Measurements from ENCODE around the gene ZNF607. TPM values are rescaled to one million over a fixed set of nuclear protein-coding genes. Genes with fewer than 3 reads are reported as not detected.

The ZNF607 gene
- total and polyA plus RNA-seq, 2 of the 8 experiments (the other 6 are each of a cell fraction or from before 2014, with no cell fraction given), result 6.7 to 15.9 TPM

DNA sequence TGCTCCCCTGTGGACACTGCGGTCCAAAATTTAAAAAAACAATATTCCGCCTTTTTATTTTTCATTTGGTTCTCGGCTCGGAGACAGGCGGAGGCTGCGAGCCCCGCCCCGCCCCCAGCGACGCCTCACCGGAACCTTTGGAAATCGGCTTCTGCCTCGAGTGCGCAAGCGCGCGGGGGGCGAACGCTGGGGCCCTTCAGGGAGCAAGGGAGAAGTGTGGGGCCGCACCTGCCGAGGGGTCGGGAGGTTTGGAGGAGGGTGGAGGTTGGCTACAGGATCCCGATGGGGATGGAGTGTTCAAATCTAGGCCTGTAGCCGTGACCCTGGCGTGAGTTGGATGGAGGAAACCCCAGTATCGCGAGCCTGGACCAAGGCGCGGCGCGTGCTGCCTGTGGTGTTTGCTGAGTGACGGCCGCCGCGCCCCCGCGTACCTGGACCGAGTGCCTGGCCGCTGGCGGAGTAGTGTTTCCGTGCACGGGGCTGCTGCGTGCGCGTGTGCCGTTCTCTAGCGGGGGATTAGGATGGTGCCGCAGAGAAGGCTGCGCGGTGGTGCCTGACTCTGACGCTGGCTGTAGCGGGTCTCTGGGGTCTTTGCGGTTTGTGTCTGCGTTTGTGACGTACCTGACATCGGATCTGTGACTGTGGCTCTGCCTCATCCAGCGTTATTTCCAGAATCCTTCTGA is 63.7 kb downstream of the ZNF607 start:
- 0 out of 4 replicates have a peak, but pooled peaks cover 2 to 3% of the 10 kb centered on the region in 2 experiments for H3K9me3 ChIP-seq (ENCODE audit: insufficient read depth in 2 of 2, low read depth in 1 of 2, low read length in 1 of 2)
- FAIRE-seq (no peak), DNase-seq (ENCODE audit: low read depth in 1 of 2, low spot score in 2 of 2) (peak in 1 of 2 experiments; percentile 89)
- H2BK120ac ChIP-seq (replicated peaks; ENCODE audit: low read depth, low read length), result no peak overlapping the region
- peak overlapping the region; percentile 85; the same call in 1 of the 2 replicates for H3K18ac ChIP-seq (ENCODE audit: extremely low read depth, low read length)
- H3K4me1 ChIP-seq (replicated peaks in 1 of 4; ENCODE audit: control insufficient read depth in 3 of 4, insufficient read depth in 4 of 4, low read length in 3 of 4), result peaks cover 0 to 2% (median 0%) of the 10 kb centered on the region in 4 experiments; a peak in 2 of 7 replicates
- POLR2A ChIA-PET (ENCODE audit: partially characterized antibody), result interaction anchor here (1.3 kb wide), 3 partner anchors 8 to 149 kb away, joined by 4 to 9 read pairs (median 6); partner anchors contain the start of genes ZNF540, ZNF571 and ZNF793
- H3K4me2 ChIP-seq (ENCODE audit: insufficient read depth in 1 of 2, low read depth in 2 of 2, low read length in 2 of 2), result peak overlapping the region; percentile 85 to 89
- H3K27ac ChIP-seq (ENCODE audit: low read depth, low read length), result peak overlapping the region; percentile 39; the same call in 1 of the 2 replicates
- H3K56ac ChIP-seq (replicated peaks; ENCODE audit: insufficient read length, low read depth, low read length), result peak overlapping the region; percentile 46
- peaks cover 0 to 14% of the 10 kb centered on the region in 2 experiments; a peak in 2 of 4 replicates for H3K79me2 ChIP-seq (ENCODE audit: control insufficient read depth in 1 of 2, insufficient read depth in 2 of 2, low read length in 2 of 2)
- H3K27me3 ChIP-seq (replicated peaks in 1 of 4; ENCODE audit: control insufficient read depth in 3 of 4, extremely low read depth in 1 of 4, insufficient read depth in 3 of 4, low read length in 3 of 4), result no peaks in the 10 kb centered on the region
- H4K91ac ChIP-seq (replicated peaks; ENCODE audit: insufficient read length, low read length), result peak overlapping the region; percentile 98
- no peaks in the 10 kb centered on the region for H3K79me1 ChIP-seq (ENCODE audit: low read depth, low read length)
- H4K5ac ChIP-seq (ENCODE audit: insufficient read length, low read depth, low read length), result peak overlapping the region; percentile 73
- peak overlapping the region; percentile 58 to 90 (median 75) for H3K4me3 ChIP-seq (ENCODE audit: extremely low read depth in 1 of 4, insufficient read depth in 2 of 4, low read depth in 3 of 4, low read length in 4 of 4)
- H2BK5ac ChIP-seq (ENCODE audit: low read depth, low read length), result peak overlapping the region; percentile 48; the same call in 1 of the 2 replicates
- no peaks in the 10 kb centered on the region for H4K20me1 ChIP-seq (replicated peaks in 1 of 2; ENCODE audit: control insufficient read depth in 1 of 2, insufficient read depth in 2 of 2, low read length in 2 of 2)
- peak overlapping the region; percentile 69 for H3K4ac ChIP-seq (replicated peaks; ENCODE audit: insufficient read length, low read depth, low read length)
- no peak overlapping the region for H2AK5ac ChIP-seq (ENCODE audit: low read depth, low read length)
- H2BK20ac ChIP-seq (ENCODE audit: low read length), result no peak overlapping the region
- H2AFZ ChIP-seq (ENCODE audit: low read length), result peak overlapping the region; percentile 84
- H2BK12ac ChIP-seq (ENCODE audit: low read depth, low read length), result peak overlapping the region; percentile 50; the same call in 1 of the 2 replicates
- CTCF ChIA-PET (ENCODE audit: partially characterized antibody), result no interaction called here
- no peaks in the 10 kb centered on the region for H3K36me3 ChIP-seq (ENCODE audit: control insufficient read depth in 2 of 4, insufficient read depth in 4 of 4, low read length in 3 of 4)
- H3K9ac ChIP-seq (replicated peaks in 1 of 4; ENCODE audit: extremely low read depth in 1 of 4, low read depth in 3 of 4, low read length in 3 of 4), result peak overlapping the region in 3 of 4 experiments; percentile 52 to 62 (median 57); a peak in 5 of 7 replicates
- H3K23ac ChIP-seq (ENCODE audit: insufficient read length), result no peak overlapping the region
- peak overlapping the region; percentile 83; the same call in 1 of the 2 replicates for H2BK15ac ChIP-seq (ENCODE audit: low read length)
- H3K14ac ChIP-seq (ENCODE audit: insufficient read length), result no peak overlapping the region
- peak overlapping the region; percentile 83 for H4K8ac ChIP-seq (ENCODE audit: extremely low read depth, insufficient read depth, low read length)
- H3K23me2 ChIP-seq (ENCODE audit: low read depth, low read length), result peaks cover 12% of the 10 kb centered on the region
- 1% methylated on average over 57 of the region's 57 CpGs; no CpG with 5 or more reads in 1 of the 2 experiments for WGBS, 2 experiments (ENCODE audit: extremely low coverage in 1 of 2, insufficient coverage in 1 of 2, insufficient read length in 1 of 2, insufficient replicate concordance in 2 of 2, low coverage in 1 of 2, low lambda C conversion rate in 2 of 2, missing lambda C conversion rate in 1 of 2)
- TF ChIP-seq MAFK (IDR thresholded peaks at IDR 0.05; ENCODE audit: low read depth, low read length) (no peak), PHF8 (conservative IDR thresholded peaks at IDR 0.05; ENCODE audit: low read depth, low read length) (peak; percentile 76), SP1 (IDR thresholded peaks at IDR 0.05; ENCODE audit: low read depth, low read length) (no peak), TAF1 (IDR thresholded peaks at IDR 0.05; ENCODE audit: low read depth, low read length) (no peak), FOSL1 (IDR thresholded peaks at IDR 0.05; ENCODE audit: insufficient read depth, low read depth, low read length) (no peak), RFX5 (IDR thresholded peaks at IDR 0.05; ENCODE audit: borderline replicate concordance, low read depth, low read length) (no peak), CHD2 (IDR thresholded peaks at IDR 0.05; ENCODE audit: low read length) (peak; percentile 89), KDM5A (IDR thresholded peaks at IDR 0.05; ENCODE audit: low read length) (no peak), BRCA1 (IDR thresholded peaks at IDR 0.05; ENCODE audit: low read depth, low read length) (peak; percentile 73), CREB1 (IDR thresholded peaks at IDR 0.05) (peak; percentile 83), TCF12 (IDR thresholded peaks at IDR 0.05; ENCODE audit: low read depth, low read length) (no peak), ATF3 (IDR thresholded peaks at IDR 0.05; ENCODE audit: insufficient read depth, low read depth, low read length) (no peak)
